ENCODE data around the gene GLIS1. TPM values are rescaled to one million over a fixed set of nuclear protein-coding genes. Genes with fewer than 3 reads are reported as not detected.
"Not testable (repeated sequence)": the region's sequence is repeated elsewhere in the genome, so short reads cannot be mapped to it uniquely, and the experiment has no call there.

GLIS1 gene
- polyA plus RNA-seq, 1 donor = not detected

DNA sequence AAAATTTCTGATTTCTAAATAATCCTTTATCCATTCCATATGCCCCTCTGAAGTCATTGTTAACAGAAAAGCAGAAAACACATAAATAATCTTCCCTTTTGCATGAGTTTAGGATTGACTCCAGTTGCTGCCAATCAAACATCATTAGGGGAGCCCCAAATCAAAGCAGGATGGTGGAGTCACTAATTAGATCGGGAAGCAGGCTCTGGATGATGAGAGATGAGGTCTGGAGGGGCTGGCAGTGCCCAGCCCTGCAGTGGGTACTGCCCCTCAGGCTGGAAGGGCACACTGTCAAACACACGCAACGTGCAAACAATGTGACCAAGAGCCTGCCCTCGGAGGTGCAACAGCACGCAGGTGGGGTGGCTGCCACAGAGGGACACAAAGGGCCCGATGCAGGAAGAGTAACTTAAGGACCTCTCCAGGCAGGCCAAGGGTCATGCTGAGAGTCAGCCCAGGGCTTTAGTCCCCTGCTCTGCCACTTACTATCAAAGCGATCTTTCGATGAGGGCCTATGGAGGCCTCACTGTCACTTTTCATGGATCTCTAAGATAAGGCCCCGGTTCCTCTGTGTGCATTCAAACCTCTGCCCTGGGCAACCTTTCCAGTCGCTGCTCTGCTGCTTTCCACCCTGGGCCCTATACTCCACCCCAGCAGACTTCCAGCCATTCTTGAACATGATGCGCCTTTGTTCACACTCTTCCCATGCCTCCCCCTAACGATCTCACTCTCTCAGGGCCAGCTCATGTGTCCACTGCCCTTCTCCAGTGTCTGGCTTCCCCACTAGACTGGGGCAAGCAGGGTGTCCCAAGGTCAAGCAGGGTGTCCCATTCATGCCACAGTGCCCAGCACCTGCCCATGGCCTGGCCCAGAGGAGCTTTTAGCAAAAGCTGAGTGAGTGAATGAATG is 180.9 kb downstream of the GLIS1 start:
- no peak for DNase-seq

GRCh38 chr1:53557369-53557768 is 181.6 kb downstream of the GLIS1 start:
- DNase-seq = no peak

- no peak for DNase-seq
Measured at GRCh38 chr1:53556657-53557227, 182.2 kb downstream of the GLIS1 start.

- not testable (repeated sequence) for DNase-seq
Measured at GRCh38 chr1:53555620-53556326, 183.2 kb downstream of the GLIS1 start.

- DNase-seq = no peak
Measured at GRCh38 chr1:53554592-53555305, 184.2 kb downstream of the GLIS1 start.

GRCh38 chr1:53553734-53554509 is 185.0 kb downstream of the GLIS1 start:
- no peak for DNase-seq

- no peak for DNase-seq
Measured at GRCh38 chr1:53552981-53553733, 185.8 kb downstream of the GLIS1 start.

DNA sequence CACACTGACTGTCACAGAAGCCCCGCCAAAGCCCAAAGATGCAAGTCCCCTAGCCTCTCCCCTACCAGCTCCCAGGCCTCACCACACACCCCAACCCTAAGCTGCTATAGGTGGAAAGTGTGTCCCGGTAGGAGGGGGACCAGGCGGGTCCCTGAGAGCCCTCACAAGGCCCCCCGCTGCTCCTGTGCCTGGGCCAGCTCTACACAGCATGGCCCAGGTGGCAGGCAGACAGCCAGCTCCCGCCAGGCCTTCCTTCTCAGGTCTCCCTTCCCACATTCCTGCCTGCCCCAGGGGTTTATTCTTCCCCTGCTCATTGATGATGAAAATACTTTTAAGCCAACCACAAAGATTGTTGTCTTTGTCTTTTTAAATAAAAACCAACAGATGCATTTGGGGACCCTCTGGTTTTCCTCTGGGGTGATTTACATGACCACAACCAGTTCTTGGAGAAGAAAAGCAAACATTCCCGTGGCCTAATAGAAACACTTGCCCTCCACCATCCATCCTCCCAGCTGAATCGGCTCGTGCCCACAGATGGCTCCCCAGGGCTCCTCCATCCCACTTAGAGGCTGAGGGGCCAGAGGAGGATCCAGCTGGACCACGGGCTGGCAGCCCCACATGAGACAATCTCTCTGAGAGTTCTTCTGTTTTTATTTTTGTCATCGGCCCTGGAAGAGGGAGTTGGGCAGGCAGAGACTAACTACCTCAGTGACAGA is 186.7 kb downstream of the GLIS1 start:
- DNase-seq = no peak

GRCh38 chr1:53551428-53551995 is 187.5 kb downstream of the GLIS1 start:
- no peak for DNase-seq

DNA sequence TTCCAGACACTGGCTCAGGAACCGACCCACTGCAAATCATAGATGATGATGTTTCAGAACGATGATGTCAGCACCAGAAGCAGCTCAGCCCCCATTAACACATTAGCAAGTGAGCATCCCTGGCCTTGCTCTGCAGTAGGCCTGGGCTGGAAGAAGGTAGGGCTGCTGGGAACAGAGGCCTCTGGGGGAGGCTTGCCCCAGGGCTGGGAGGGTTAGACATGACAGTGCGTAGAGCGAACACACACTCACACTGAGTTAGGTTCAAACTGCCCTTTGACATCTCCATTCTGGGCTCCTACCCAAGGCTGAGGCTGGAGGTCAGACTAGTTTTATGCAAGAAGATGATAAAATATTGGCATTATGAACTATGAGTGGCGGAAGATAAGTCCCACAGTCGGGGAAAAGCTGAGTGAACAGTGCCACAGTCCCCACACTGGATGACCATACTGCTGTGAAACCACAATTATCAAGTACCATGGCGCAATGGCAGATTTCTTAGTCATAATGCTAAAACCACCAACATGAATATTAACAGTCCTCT is 188.7 kb downstream of the GLIS1 start:
- DNase-seq = no peak

DNA sequence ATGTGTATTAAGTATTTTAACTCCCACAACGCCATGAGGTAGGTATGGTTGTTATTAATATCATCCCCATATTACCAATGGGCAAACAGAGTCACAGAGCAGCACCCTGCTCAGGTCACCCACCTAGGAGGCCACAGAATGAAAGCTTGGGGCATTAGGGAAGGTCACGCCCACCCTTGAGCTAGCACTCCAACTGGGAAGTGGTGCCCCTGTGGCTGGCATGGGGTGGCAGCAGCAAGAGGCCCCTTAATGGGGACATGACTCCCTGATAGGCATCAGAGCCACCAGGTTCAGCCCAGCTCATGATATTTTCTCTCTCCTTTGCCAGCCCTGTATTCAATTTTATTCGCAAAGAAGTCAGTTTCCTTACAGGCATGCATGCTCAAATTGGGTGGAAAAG is 189.2 kb downstream of the GLIS1 start:
- DNase-seq = no peak

DNA sequence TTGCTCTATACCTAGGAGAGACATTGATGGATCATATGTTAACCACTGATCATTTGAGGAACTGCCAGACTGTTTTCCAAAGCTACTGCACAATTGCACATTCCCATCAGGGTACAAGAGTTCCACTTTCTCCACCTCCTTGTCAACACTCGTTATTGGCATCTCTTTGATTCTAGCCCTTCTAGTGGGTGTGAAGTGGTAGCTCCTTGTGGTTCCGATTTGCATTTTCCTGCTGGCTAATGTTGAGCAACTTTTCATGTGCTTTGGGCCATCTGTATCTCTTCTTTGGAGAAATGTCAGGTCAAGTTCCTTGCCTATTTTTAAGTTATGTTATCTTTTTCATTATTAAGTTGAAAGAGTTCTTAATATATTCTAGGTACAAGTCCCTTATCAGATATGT is 189.7 kb downstream of the GLIS1 start:
- DNase-seq = no peak

DNA sequence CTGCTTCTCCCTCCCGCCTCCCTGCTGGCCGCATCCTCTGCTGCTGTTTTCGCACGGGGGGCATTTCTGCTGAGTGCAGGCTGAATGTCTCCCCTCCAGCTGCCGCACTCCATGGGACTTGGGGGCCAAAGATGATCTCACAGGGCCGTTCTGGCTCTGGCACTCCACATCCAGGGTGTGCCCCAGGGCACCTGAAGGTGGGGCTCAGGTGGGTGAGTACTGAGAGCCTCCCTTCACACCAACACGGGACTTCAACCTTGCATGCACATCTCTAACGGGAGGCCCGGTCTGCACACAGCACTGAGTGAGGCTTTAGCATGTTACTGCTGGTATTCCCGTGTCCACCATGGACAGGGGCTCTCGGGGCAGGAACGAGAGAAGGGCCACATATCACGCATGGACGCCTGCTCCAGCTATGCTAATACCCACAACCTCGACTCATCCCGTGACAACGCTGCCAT is 190.9 kb downstream of the GLIS1 start:
- no peak for DNase-seq

- no peak for DNase-seq
Measured at GRCh38 chr1:53547231-53547790, 191.7 kb downstream of the GLIS1 start.

DNA sequence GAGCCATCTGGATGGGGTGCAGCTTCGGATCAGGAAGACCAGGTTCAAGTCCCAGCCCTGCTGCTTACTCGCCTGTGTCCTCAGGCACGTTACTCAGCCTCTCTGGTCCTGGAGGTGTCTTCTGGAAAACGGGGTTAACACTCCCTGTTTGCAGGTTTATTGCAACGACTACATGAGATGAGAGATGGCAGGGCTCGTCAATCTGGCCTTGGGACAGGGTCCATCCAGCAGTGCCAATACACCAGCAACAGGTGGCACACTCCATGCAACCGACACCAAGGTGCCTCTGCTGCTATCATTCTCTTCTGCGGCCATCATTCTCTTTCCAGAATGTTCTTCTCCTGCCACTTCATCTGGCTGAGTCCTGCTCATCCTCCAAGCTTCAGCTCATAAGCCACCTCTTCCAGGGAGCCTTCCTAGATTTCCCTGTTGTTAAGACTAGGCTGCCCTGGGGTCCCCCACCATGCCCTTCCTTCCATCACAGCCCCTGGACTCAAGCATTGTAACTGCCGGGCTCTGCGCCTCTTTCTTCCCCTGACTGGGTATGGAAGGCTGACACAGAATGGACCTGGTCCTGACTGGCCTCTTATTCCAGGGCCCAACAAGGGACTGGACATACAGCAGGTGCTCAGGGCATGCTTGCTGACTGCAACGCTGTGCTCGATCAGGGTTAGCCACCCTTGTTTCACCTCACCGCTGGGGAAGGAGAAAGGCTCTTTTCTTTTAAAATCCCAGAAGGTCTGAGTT is 192.4 kb downstream of the GLIS1 start:
- no peak for DNase-seq

DNA sequence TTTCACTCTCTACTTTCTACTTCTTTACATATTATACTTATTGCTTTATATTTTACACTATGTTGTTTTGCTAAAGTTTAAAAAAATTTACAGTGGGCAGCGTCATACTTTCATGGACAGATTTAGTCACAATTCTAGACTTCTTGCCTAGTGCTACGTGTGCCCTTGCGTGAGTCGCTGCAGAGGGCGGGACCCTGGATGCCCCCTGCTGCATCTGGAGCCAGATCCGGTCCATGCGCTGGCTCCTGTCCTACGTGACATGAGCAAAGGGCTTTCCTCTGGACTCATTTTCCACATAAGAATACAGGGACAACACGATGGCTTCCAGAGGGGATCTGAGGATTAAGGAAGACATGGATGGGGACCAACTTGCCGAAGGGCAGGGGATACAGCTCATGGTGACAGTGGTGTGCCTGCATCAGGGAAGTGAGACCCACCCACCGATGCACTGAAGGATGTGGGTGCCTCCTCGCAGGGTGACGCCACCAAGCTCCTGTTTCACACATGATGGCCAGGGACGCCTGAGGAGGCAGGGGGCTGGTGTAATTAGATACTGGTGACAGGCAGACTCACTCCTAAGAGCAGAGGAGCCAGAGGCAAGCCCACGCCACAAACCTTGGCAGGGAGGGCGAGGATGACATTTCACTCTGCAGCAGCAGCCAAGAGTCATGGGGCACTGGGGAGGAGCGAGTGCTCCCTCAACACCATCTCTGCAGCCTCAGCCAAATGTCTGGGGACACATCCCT is 193.1 kb downstream of the GLIS1 start:
- no peak for DNase-seq

DNA sequence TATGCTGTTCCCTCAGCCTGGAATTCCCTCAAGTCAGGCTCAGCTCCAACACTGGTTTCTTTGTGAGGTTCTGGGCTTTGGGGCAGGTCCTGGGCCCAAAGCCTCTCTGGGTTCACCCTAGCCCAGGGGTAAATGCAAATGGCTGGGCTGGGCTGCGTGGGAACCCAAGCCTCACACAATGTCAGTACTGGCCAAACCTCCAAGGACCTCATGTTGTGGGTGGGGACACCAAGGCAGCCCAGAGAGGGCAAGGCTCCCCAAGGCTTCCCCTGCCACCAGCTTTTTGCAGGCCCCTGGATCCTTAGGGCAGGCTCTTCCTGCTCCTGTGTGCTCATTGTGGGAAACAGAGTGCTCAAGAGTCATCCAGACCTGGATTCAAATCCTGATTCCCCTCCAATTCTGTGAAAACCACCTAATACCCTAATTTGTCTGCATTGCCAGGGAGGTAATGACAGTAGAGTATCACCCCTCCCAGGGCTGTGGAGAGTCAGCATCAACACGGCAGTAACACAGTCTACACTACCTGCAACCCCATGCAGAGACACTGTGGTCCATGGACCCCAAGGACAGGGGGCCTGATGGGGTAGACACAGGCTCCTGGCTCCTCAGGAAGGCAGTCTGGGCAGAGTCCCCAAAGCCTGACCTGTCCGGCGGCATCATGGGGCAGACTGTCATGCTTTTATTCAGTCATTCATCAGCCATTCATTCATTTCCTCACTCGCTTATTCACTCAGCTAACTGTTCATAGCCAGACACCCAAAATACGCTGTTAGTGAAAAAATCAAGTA is 194.0 kb downstream of the GLIS1 start:
- DNase-seq = no peak

Measured in hindlimb muscle (tissue), 1 donor.